ELF-1 (cell line): Measurements from ENCODE around the gene JARID2.
A peak's percentile ranks its signal among the peaks of the same experiment; 100 is the strongest.

Experiments
- DNase-seq: peaks from one replicate; pipeline ENCODE4 v3.0.0-alpha.2; 2016; ENCODE audit warnings: low read depth, low spot score

Gene JARID2

DNA sequence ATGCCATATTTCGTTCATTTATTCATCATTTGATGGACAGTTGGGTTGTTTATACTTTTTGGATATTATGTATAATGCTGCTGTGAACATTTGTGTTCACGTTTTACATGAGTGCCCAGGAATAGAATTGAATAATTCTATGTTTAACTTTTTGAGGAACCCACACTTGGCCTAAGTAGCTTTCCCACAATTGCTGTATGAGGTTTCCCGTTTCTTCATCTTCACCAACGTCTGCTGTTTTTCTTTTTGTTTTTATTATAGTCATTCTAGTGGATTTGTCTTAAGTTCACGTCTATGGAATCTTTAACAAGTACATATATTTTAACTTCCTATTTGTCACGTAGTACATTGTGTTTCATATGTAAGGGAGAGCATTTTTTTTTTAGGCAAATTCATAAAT, 110.3 kb downstream of the JARID2 start:
- DNase-seq: no peak

DNA sequence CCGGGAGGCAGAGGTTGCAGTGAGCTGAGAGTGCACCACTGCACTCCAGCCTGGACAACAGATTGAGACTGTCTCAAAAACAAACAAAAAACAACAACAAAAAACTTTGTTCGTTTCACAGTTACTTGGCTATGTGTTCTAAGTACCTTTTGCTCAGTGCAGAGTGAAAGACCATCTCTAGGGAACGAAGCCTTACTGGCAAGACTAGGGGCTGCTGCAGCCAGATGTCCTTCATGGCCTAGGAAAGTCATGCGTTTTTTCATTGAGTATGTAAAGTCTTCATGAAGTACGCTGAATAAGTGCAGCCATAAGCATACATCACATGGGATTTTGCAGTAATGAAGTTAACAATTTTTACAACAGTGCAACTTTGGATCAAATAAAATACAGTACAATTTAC, 111.1 kb downstream of the JARID2 start:
- DNase-seq: no peak

DNA sequence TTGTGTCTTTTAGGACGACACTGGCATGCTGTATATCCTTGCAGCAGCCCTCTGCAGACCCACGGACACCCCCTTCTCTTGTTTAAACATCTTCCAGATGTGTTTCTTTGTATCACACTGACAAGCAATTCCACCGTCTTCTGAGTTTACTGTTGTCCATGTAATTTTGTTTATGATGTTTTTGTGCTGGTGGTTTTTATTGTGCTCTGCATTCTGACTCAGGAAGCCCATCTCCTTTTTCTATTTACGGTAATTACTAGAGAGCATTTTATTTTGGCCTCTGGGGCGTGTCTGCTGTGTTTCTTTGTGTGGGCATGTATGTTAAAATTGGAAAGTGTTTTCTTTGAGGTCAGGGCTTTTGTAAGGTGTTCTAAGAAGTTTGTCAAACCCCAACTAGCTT, 111.9 kb downstream of the JARID2 start:
- no peak for DNase-seq

DNA sequence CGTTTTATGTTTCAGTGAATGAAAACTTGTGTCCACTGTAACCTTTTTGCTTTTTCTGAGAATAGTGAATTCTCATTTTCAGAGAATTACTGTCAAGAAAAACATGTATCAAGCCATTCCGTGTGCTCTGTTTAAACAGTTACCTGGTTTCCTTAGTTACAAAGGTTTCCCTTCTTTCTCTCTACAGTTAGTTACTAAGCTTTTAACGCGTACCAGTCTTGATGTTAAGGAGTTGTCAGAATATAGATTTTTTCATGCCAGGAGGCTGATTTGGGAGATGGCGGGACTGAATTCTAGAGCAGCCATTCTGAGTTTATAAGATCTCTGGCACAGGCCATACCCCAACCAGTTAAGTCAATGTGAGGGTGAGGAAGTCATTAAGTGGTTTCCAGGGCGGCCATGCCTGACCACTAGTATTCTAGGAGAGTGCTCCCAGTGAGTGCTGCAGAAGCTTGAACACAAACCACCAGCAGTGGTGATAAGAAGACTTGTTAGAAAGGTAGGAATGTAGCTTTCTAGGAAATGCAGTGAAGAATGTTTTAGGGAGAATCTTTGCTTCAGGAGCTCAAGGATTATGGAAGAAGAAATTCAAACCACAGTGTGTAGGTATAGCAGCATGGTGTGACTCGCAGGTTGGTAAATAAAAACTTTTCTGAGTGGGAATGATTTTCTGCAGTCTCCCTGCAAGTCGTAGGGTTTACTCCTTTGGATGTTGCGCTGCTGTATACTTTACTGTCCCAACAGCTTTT, 112.9 kb downstream of the JARID2 start:
- peak; percentile 46 for DNase-seq

DNA sequence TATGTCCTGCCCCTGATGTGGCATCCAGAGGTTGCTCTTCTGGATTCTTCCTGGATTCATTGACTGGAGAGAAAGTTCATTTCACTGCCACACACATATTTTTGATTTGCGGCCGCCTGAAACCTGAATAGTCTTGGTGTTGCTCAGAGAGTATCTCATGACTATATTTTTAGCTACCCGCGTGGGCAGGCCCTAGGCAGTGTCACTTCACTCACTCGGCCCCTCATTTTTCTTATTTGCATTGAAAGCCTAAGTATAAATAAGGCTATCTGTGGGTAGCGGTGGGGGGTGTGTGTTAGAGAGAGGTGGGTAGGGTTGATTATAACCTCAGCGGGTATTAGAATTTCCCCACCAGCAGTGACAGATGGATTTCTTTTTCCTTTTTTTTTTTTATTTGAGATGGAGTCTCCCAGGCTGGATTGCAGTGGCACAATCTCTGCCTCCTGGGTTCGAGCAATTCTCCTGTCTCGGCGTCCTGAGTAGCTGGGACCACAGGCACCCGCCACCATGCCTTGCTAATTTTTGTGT, 113.5 kb downstream of the JARID2 start:
- no peak for DNase-seq

DNA sequence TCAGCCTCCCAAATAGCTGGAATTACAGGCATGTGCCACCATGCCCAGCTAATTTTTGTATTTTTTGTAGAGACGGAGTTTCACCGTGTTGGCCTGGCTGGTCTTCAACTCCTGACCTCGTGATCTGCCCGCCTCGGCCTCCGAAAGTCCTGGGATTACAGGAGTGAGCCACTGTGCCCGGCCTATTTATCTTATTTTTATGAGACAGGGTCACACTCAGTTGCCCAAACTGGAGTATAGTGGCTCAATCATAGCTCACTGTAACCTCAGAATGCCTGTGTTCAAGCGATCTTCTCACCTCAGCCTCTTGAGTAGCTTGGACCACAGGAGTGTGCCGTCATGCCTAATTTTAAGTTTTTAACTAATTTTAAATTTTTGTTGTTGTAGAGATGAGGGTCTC, 114.4 kb downstream of the JARID2 start:
- no peak for DNase-seq

DNA sequence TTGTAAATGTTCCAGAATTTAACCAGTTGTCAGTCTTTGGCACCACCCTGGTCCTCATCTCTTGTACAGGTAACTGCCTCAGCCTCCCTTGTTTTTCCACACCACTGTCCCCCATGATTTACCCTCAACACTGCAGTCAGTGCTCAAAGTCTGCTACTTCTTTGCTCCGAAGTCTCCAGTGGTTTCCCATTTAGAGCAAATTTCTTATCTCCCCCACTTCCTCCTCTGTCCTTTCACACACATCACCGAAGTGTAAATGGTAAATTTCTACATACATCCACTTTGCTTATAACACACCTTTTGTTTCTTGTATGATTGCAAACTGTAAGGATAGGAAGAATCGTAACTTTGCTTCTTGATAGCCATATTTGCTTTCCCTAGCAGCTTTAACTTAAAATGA, 115.3 kb downstream of the JARID2 start:
- no peak for DNase-seq

DNA sequence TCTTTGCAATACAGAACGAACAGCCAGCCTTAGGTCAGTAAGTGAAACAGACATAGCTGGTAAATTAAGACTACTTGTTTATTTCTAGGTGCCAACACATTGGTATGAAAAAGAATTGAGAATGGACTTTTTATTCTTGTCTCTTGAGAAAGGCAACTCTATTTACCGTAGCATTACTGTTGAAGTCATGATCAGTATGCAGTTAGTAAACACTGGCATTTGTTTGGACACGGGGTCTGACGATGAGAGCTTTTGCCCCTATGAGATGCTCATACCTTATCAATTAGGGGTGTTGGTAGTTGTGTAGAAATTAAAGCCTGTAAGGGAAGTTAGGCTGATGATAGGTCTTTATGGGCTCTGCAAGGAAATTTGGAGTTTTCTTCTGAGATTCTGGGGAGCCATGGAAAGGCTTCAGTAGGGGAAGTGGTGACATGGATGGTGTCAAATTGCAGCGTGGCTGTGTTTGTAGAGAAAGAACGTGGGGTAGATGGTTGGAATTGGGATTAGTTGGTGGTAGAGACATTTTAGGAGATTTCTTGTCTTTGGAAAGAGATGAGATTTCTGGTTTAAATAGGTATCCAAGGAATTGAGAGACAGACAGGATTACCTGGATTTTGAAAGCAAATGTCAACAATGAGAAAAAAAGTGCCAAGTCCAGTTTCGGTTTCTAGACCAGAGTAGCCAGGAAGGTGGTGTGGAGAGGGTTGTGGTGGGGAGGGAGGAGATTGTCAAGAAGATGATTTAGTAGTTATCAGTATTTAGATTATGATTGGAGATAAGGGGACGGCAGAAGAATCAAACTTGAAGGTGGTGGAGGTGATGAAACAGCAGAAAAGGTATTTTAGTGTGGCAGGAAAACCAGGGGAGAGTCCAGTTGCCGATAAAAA, 116.6 kb downstream of the JARID2 start:
- DNase-seq: no peak

DNA sequence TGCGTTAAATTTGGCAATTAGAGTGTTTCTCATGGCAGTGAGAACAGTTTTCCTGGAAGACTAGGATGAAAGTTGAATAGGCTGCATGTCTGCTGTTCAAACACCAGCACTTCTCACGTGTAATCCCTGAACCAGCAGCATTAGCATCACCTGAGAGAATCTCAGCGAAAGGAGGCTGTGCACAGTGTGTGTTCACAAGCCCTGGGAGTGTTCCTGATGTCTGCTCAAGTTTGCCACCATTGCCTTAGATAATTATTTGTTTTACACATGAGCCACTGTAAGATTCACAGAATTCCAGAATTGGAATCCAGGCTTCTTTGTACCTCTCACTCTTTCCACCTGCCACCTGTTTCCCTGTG, 117.3 kb downstream of the JARID2 start:
- no peak for DNase-seq

DNA sequence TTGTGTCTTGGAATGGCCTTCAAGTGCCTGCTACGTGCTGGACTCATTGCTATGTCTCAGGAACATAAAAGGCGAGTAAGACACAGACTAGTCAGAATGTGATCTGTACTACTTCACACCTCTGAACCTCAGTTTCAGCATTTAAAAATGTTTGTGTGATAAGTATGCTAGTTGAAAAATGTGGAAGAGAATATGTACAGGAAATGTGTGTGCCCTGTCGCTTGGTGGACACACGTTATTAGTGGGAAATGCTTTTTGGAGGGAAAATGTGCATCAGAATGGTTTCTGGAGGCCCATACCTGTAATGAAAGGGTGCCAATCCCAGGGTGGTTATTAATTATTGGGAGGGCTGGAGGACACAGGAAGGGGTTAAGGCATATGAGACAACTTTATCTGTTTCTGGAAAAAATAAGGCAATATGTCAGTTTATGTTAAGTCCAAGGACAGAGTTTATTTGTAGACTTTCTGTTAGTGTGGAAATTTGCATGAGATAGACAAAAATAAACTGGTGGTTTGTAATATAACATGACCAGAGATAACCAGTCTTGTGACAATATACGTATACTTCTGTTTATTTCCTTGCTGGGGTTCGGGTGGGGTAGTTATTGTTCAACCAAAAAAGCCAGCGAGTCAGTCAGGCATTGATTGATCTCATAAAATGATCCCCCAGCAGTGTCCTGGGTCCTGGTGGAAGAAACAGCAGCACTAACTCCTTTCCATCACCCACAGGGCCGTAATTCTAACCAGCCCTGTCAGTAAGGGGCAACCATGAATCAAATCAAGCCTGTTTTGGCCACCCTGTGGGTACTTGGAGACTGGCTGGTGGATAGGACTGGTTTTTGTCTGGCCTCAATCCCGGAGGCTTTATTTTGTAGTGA, 117.9 kb downstream of the JARID2 start:
- DNase-seq: peak; percentile 63

DNA sequence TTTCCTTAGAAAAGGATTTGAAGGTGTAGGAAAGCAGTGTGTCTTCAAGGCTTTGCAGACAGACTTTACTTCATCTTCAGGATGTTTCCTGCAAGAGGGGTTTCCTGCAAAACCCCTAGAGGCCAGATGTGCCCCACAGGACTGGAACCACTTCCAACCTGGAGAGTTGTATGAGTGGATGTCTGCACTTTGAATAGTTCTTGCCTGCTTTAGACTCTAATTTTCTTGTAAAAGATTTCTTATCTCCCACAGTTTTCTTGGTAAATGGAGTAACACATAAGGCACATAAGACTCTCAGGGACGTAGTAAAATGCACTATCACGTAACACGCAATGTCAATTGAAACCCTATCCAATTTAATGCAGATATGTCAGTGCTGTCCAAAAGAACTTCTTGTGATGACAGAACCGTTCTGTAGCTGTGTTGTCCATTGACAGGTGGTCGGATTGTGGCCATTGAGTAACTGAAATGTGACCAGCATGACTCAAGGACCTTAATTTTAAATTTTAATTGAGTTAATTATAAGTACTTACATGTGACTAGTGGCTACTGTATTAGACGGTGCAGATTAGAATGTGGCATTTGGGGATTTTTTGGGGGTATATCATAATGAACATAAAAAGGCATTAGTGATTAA, 118.7 kb downstream of the JARID2 start:
- DNase-seq: no peak

DNA sequence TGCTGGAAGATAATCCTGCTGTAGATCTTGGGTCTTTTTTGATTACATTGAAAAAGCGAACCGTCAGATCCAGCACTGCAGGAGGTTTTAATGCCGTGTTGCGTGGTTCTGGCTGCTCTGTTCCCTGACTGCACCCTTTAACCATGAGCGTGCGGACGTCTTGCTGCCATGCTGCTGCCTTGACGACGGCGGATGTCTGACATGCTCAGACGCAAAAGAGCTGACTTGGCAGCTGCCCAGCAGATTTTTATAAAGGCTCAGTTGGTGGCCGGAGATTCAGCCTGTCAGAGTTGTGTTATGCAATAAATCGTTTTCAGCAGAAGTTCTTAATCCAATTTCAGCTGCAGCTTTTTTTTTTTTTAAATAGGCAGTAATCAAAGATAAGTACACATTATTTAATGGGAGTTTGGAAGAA, 119.4 kb downstream of the JARID2 start:
- no peak for DNase-seq

DNA sequence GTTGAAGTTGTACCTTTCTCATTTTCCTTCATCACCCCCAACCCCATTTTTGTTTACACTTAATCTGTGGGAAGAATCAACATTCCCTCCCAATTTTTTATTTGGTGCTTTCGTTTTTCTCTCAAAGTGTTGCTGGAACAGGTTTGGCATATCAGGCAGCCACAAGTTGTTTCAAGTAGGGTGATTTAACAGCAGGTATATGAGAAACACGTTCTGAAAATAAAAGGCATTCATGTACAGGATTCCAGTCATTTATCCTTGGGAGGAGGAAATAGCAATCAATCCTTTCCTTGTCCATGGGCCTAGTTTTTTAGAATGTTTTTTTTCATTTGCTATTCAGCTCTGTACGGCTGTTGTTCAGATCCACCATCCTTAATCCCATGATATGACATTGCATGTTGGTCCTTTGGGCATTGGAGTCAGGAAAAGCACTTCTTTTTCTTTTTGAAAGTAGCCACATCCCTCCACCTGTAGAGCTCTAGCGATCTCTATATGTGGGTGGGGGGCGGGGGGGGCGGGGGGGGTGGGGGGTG, 120.2 kb downstream of the JARID2 start:
- no peak for DNase-seq

DNA sequence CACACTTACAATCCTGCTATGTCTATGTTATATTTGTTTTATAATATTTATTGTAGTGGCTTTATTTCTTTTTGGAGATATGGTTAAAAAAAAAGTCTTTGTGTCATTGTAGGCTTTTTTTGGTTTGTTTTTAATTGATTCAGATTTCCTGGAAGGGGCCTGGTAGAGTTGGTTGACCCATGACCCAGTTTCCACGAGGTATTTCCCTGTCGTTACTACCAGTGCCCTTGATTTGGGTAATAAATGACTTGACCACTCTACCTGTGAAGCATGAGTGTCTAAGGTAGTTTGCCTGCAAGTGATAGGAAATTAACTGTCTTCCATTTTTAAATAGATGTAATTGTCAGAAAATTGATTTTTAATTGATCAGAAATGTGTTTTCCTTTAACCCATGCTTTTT, 121.0 kb downstream of the JARID2 start:
- no peak for DNase-seq

DNA sequence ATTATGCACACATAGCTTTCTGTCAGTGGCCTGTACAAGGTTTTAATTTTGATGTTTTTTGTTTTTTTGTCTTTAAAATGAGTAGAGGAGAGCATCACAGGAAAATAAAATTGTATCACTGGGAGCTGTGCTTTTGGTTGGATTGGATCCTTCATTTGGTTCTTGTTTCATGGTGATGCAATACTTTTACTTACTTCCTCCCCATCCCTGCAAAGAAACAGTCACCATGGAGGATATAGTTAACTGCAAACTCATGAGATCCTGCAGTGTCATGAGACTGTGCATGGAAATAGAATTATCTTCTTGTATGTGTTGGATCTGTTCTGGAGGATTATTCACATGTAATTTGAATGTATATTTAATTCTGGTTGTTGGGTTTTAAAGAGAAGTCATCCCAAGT, 122.3 kb downstream of the JARID2 start:
- no peak for DNase-seq

DNA sequence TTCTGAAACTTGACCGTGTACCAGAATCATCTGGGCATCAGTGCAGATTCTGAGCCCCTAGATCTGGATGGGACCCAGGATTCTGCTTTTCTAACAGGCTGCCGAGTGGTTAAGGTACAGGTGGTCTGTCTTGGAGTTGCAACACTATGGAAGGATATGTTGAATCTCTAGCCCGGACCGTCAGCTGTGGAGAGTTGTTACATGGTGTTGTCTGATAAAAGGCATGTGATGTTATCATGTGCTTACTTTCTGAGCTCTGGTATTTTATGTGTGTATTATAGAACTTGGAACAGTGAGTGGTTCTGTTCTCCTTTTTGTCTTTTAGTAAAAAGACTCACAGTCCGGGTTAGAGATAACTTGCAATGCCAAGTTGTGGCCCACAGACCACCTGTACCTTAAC, 123.0 kb downstream of the JARID2 start:
- DNase-seq: no peak

DNA sequence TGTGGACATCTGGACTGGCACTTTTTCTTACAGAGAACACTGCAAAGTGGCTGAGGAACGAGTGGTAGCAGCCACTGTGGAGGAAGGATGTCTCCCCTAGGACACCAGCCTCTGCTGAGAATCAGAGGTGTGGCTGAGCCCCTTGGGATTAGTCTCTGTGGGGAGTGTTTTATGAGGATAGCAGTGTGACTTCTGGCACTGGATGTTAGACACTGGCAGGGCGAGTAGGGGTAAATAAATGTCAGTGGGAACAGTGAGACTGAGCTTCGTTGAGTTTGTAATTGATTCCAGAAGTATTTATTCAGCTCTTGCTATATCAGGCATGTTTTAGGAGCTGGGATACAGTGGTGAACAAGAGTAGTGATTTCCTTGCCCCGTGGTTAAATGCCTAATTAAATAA, 124.0 kb downstream of the JARID2 start:
- DNase-seq: no peak

DNA sequence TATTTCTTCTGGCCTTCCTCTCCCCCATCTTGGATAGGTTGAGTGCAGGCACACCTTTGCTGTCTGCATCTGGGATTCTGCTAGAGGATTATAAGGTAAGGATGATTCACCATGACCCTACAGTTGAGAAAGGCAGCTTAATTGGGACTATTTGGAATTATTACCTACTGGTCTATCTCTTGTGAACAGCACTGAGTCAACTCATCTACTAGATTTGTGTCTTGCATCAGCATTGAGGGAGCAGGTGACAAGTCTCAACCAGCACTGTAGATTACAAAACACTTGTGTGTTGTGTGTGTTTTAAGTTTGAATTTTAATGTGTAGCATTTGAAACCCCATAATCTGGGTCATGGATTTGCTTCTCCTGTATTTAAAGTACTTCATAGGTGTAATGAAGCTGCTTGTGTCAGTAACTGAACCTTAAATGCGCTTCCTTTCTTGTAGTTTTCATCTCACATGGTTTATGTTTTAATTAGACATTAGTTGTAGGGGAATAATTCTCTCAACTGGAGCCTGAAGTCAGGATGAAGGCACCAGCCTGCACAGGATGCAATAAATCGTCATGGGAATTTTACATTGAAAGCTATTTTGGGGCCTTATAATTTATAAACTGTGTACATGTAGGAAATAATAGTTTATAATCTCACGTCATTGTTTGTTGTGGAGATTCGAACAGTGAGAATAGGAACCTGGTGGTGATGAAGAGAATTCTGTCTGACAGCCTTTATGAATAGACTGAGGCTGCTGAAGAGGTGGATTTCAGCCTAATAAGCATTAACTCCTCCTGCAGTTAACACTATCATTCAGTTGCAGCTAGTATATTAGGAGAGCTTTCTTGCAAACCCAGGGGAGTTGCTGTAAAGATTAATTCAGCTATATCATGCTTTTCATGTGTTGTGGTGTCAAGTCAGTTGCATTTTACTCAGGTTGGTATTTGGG, 125.1 kb downstream of the JARID2 start:
- no peak for DNase-seq

DNA sequence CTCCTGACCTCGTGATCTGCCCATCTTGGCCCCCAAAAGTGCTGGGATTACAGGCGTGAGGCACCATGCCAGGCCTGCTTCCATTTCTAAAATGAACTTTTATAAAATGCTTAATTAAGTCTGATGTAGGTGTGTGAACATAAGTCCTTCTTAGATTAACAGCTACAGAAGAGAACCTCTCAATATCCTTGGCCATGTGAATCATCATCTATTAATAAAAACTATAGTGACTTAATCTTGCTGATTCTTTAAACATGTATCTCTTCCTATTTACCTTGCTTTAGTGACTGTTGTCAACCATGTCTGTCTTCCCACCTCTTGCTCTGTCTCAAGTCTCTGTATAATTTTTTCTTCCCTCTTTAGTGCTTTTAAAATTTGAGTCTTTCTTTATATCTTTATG, 127.1 kb downstream of the JARID2 start:
- DNase-seq: no peak

DNA sequence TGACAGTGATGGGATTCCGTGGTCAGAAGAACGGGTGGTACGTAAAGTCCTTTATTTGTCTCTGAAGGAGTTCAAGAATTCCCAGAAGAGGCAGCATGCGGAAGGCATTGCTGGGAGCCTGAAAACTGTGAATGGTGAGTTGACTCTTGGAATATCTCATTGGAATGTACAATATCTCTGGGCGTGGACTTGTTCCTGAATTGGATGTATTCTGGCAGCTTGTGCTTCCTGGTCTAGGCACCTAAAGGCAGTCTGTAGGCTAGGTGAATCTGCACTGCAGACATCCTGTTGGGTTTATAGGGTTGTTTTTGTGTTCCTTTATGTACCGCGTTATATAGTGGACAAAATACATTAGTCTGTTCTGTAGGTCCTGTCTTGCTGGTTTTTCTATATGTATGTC, 128.2 kb downstream of the JARID2 start:
- no peak for DNase-seq
